Measurements from ENCODE around the gene SOX21. TPM values are rescaled to one million over a fixed set of nuclear protein-coding genes. Genes with fewer than 3 reads are reported as not detected.
A peak's percentile ranks its signal among the peaks of the same experiment; 100 is the strongest.

The SOX21 gene
- total RNA-seq, 1 donor from 2014 or later = 0.18 TPM

- ATAC-seq (peak; percentile 6 to 27), DNase-seq (no peak)
- TF ChIP-seq CTCF (IDR thresholded peaks at IDR 0.05) = no peak
- H3K27ac ChIP-seq = no peak overlapping the region
- peaks cover 91% of the 10 kb centered on the region for H3K27me3 ChIP-seq (ENCODE audit: low read depth)
- H3K4me1 ChIP-seq = peaks cover 33% of the 10 kb centered on the region
- H3K36me3 ChIP-seq = no peaks in the 10 kb centered on the region
- H3K9me3 ChIP-seq = no peaks in the 10 kb centered on the region
- peak overlapping the region; percentile 27 for H3K4me3 ChIP-seq
- intact Hi-C loops (cut with DNase I) = no loop called here
Observed at GRCh38 chr13:94710881-94711560, 1.3 kb downstream of the SOX21 start.

- Histone ChIP-seq H3K27ac (no peak overlapping the region), H3K4me1 (peaks cover 33% of the 10 kb centered on the region), H3K4me3 (no peak overlapping the region), H3K27me3 (ENCODE audit: low read depth) (peaks cover 91% of the 10 kb centered on the region), H3K36me3 (no peaks in the 10 kb centered on the region), H3K9me3 (no peaks in the 10 kb centered on the region)
- DNase-seq (no peak), ATAC-seq (no peak)
- intact Hi-C loops (cut with DNase I) = no loop called here
- TF ChIP-seq CTCF (IDR thresholded peaks at IDR 0.05) = no peak
Observed at GRCh38 chr13:94710065-94710781, 2.1 kb downstream of the SOX21 start.

- Histone ChIP-seq H3K4me1 (peaks cover 33% of the 10 kb centered on the region), H3K27ac (no peak overlapping the region), H3K4me3 (no peak overlapping the region), H3K36me3 (no peaks in the 10 kb centered on the region), H3K9me3 (no peaks in the 10 kb centered on the region), H3K27me3 (ENCODE audit: low read depth) (peaks cover 97% of the 10 kb centered on the region)
- no peak for TF ChIP-seq CTCF (IDR thresholded peaks at IDR 0.05)
- ATAC-seq = no peak
- intact Hi-C loops (cut with DNase I) = no loop called here
- DNase-seq = no peak
Observed at GRCh38 chr13:94709001-94709834, 3.1 kb downstream of the SOX21 start.

GRCh38 chr13:94708031-94708859 lies 4.1 kb downstream of the SOX21 start:
- no peak for TF ChIP-seq CTCF (IDR thresholded peaks at IDR 0.05)
- intact Hi-C loops (cut with DNase I) = no loop called here
- Histone ChIP-seq H3K27me3 (ENCODE audit: low read depth) (peaks cover 97% of the 10 kb centered on the region), H3K4me1 (peaks cover 27% of the 10 kb centered on the region), H3K9me3 (no peaks in the 10 kb centered on the region), H3K4me3 (no peak overlapping the region), H3K36me3 (no peaks in the 10 kb centered on the region), H3K27ac (no peak overlapping the region)
- no peak for ATAC-seq
- no peak for DNase-seq

All from lower lobe of right lung (tissue), 2 donors.